NCI-H1092 treated with DMSO at 0.1 percent for 48 hours (cell line): ENCODE measurements around the gene RAB3C.
"Not testable (repeated sequence)": the region's sequence is repeated elsewhere in the genome, so short reads cannot be mapped to it uniquely, and the experiment has no call there.

Source experiments
- DNase-seq: peaks from one replicate; lab custom pipeline; 2025; lab: John Stamatoyannopoulos, UW

Gene RAB3C

GRCh38 chr5:58675341-58675740 lies 92.5 kb downstream of the RAB3C start:
- DNase-seq = no peak

DNA sequence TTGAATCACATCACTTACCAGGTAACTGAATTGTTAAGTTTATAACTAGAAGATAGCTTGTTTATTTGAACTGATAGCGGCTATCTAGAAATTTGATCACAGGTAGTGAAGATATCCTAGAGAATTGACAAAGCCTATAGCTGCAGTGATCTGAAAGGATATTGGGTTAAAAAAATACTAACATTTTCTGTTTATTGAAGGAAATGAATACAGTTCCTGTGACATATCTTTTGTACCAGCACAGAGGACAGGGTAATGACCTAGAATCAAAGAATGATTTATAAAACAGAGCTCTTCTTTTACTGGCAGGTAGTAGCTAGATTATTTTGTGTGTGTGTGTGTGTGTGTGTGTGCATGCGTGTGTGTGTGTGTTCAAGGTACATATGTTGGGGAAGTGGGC lies 94.8 kb downstream of the RAB3C start:
- no peak for DNase-seq

- no peak for DNase-seq
Observed at GRCh38 chr5:58680503-58680902, 97.6 kb downstream of the RAB3C start.

DNA sequence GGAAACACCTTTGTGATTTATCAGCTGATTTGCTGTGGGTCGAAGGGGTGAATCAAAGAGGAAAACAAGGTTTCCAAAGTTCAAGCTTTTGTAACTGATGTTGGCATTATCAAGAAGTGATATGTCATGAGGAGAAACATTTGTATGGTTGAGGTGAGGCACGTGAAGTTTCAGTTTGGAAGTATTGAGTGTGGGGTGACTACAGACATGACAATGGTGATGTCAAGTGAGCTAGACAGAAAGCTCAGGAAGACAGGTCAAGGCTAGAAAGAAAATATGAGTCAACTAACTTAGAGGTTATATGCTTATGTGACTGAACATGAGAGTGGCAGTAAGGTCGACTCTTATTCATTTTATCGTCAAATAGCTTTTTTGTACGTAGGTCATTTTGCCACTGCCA lies 99.1 kb downstream of the RAB3C start:
- DNase-seq = no peak

- no peak for DNase-seq
Observed at GRCh38 chr5:58683567-58683966, 100.7 kb downstream of the RAB3C start.

DNA sequence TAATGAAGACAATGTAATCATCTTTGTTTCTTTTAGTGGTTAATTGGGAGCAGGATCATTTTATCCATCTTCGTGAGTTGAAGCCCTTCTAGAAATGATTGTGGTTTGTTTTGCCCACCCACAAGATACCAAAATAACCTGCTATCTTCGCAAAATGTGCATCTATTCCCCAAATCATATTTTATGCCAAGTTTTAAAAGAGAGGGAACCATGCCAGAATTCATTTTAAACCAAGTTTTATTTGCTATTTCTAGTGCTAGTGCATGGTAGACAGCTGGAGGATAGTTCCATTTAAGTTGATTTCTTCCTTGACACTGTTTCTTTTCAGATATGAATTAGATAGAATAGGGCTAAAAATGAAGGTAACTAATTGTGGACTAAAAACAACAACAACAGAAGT lies 104.2 kb downstream of the RAB3C start:
- DNase-seq = no peak

GRCh38 chr5:58687595-58687994 lies 104.7 kb downstream of the RAB3C start:
- no peak for DNase-seq

GRCh38 chr5:58699088-58699761 lies 116.3 kb downstream of the RAB3C start:
- DNase-seq = not testable (repeated sequence)

GRCh38 chr5:58699762-58700118 lies 116.9 kb downstream of the RAB3C start:
- no peak for DNase-seq

DNA sequence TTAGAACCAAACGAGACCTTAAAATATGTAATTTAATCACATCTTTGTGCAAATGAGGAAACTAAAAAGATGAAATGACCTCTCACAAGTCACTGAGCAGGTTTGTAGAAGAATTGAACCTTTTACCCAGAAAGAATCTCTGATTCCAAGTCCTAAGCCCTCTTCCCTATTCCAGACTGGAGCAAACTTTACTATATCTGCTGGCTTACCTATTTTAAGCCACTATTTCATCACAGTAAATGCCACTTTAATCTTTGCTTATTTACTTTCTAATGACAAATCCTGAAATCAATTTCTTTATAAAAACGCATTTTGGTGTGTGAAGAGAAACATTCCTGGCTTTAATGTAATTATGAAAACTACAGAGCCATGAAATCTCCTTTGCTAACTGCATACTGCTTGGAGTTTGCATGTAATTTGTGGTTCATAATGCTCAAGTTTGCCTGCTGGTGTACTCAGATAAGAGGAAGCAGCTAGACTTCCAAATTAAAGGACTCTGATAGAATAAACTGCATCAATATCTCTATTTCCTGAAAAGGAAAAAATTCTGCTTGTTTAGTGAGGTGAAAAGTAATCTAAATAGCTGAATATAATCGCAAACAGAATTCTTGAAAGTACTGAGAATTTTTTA lies 121.2 kb downstream of the RAB3C start:
- DNase-seq = no peak

DNA sequence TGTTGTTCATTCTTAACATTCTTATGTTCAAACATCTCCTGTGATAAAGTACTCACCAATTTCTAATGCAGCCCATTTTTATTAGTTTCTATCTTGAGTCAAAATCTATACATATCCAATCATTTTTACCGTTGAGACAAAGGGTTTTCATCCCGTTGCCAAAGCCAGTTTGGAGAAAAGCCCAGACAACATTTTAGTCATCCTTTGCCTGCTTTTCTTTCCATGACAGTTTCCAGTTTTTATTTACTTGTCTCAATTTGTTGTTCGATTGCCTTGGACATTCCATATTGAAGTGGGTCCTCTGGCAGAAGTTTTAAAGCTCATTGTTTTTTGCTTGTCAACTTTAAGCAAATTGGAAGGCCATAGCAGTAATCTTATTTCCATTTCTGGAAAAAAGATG lies 123.9 kb downstream of the RAB3C start:
- no peak for DNase-seq

DNA sequence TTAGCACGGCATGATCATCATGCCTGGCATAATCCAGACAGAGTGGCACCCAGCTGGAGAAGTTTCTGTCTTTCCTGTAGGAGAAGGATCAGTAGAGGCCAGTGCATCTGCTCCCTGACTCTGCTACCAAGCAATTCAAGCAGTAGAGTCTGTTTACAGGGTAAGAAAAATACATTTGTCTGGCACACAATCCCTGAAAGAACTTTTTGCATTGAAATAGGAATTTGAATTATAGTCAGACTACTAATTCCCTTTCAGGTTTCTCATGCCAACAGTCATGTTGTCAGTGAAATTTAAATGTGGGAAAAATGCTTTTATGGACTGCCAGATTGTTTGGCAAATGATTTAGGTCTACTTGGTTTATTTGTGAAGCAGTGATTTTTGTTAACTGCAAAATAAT lies 125.6 kb downstream of the RAB3C start:
- no peak for DNase-seq

- DNase-seq = not testable (repeated sequence)
Observed at GRCh38 chr5:58710425-58710824, 127.5 kb downstream of the RAB3C start.

DNA sequence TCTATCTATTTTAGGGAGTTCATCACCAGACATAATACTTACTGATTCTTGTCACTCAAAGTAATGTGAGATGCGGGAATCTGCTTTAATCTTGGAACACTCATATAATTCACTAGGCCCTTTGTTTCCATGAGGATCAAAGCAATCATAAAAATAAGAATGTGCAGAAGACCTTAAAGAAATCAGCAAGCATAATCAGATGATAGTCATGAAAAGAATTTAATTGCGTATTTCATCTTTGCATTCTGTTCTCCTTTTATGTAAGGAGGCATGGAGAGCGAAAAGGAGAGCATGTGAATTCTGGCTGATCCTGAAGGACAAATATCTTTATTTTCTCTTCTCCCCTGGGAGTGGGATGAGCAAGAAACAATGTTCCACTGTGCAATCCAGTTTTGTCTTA lies 128.0 kb downstream of the RAB3C start:
- no peak for DNase-seq

- DNase-seq = no peak
Observed at GRCh38 chr5:58711965-58712364, 129.1 kb downstream of the RAB3C start.

DNA sequence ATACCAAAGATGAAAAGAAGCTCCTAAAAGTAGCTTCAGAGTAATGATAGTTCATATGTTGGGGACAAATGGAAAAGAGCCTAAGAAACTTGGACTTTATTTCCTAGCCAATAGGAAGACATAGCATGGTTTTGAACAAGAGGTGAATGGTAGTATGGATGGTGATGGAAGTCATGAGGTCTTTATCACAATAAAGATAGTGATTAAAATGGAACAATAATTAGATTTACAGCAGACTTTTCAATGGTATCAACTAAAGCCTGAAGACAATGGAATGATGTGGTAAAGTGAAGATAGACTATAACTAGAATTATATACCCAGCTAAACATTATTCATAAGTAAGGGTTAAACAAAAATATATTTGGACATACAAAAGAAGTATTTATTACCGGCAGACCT lies 131.2 kb downstream of the RAB3C start:
- DNase-seq = no peak

GRCh38 chr5:58715997-58716656 lies 133.3 kb downstream of the RAB3C start:
- no peak for DNase-seq

DNA sequence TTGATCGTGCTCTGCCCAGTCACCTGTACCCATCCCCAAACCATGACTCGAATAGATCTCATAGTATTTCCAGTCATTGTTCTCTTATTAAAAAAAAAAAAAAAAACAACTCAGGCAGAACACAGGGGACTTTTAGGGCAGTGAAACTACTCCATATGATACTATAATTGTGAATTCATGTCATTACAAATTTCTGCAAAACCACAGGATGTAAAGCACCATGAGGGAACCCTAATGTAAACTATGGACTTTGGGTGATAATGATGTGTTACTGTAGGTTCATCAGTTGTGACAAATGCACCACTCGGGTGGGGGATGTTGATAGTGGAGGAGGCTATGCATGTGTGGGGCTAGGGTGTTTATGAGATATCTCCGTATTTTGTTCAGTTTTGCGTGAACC lies 133.8 kb downstream of the RAB3C start:
- no peak for DNase-seq

- no peak for DNase-seq
Observed at GRCh38 chr5:58717303-58718007, 134.6 kb downstream of the RAB3C start.

- DNase-seq = no peak
Observed at GRCh38 chr5:58718269-58718978, 135.5 kb downstream of the RAB3C start.

GRCh38 chr5:58722160-58722559 lies 139.3 kb downstream of the RAB3C start:
- no peak for DNase-seq

- DNase-seq = no peak
Observed at GRCh38 chr5:58724992-58725391, 142.1 kb downstream of the RAB3C start.
